ENCODE data around the gene TPK1.

DNA sequence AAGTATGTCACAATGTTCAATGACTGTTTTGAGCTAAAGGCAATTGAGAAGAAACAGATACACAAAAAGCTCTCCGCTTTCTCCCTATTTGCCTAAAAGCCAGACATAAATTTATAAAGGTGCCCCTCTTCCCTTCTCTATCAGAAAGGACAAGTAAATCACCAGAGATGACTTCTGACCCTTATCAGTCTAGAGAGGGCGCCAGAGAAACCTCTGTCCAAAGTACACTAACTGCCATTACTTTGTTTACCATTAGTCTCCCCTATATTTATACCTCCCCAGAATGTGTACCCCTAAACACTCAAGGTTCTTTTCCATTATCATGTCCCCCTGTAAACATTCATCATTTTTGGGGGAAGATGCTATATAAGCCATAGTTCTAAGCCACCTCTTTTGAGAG lies 49.3 kb downstream of the TPK1 start:
- TF ChIP-seq JUN (IDR thresholded peaks at IDR 0.05) (no peak), MYC (IDR thresholded peaks at IDR 0.05; ENCODE audit: borderline replicate concordance, low read length) (no peak), RAD21 (conservative IDR thresholded peaks at IDR 0.05 in 1 of 2, IDR thresholded peaks at IDR 0.05 in 1 of 2) (no peak), POLR2A (IDR thresholded peaks at IDR 0.05; ENCODE audit: low read length) (no peak), KDM1A (IDR thresholded peaks at IDR 0.05; ENCODE audit: low read depth) (no peak), ESRRA (IDR thresholded peaks at IDR 0.05; ENCODE audit: borderline replicate concordance, low read length) (no peak), EHF (CRISPR knock-in tag; IDR thresholded peaks at IDR 0.05) (no peak)
- TF ChIP-seq, protein P1, sequence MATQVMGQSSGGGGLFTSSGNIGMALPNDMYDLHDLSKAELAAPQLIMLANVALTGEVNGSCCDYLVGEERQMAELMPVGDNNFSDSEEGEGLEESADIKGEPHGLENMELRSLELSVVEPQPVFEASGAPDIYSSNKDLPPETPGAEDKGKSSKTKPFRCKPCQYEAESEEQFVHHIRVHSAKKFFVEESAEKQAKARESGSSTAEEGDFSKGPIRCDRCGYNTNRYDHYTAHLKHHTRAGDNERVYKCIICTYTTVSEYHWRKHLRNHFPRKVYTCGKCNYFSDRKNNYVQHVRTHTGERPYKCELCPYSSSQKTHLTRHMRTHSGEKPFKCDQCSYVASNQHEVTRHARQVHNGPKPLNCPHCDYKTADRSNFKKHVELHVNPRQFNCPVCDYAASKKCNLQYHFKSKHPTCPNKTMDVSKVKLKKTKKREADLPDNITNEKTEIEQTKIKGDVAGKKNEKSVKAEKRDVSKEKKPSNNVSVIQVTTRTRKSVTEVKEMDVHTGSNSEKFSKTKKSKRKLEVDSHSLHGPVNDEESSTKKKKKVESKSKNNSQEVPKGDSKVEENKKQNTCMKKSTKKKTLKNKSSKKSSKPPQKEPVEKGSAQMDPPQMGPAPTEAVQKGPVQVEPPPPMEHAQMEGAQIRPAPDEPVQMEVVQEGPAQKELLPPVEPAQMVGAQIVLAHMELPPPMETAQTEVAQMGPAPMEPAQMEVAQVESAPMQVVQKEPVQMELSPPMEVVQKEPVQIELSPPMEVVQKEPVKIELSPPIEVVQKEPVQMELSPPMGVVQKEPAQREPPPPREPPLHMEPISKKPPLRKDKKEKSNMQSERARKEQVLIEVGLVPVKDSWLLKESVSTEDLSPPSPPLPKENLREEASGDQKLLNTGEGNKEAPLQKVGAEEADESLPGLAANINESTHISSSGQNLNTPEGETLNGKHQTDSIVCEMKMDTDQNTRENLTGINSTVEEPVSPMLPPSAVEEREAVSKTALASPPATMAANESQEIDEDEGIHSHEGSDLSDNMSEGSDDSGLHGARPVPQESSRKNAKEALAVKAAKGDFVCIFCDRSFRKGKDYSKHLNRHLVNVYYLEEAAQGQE (IDR thresholded peaks at IDR 0.05) = no peak
- TF ChIP-seq, protein P2, sequence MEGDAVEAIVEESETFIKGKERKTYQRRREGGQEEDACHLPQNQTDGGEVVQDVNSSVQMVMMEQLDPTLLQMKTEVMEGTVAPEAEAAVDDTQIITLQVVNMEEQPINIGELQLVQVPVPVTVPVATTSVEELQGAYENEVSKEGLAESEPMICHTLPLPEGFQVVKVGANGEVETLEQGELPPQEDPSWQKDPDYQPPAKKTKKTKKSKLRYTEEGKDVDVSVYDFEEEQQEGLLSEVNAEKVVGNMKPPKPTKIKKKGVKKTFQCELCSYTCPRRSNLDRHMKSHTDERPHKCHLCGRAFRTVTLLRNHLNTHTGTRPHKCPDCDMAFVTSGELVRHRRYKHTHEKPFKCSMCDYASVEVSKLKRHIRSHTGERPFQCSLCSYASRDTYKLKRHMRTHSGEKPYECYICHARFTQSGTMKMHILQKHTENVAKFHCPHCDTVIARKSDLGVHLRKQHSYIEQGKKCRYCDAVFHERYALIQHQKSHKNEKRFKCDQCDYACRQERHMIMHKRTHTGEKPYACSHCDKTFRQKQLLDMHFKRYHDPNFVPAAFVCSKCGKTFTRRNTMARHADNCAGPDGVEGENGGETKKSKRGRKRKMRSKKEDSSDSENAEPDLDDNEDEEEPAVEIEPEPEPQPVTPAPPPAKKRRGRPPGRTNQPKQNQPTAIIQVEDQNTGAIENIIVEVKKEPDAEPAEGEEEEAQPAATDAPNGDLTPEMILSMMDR (IDR thresholded peaks at IDR 0.05) = no peak
- TF ChIP-seq, protein P3, sequence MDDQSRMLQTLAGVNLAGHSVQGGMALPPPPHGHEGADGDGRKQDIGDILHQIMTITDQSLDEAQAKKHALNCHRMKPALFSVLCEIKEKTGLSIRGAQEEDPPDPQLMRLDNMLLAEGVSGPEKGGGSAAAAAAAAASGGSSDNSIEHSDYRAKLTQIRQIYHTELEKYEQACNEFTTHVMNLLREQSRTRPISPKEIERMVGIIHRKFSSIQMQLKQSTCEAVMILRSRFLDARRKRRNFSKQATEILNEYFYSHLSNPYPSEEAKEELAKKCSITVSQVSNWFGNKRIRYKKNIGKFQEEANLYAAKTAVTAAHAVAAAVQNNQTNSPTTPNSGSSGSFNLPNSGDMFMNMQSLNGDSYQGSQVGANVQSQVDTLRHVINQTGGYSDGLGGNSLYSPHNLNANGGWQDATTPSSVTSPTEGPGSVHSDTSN (IDR thresholded peaks at IDR 0.05) = no peak
- TF ChIP-seq, protein P4, sequence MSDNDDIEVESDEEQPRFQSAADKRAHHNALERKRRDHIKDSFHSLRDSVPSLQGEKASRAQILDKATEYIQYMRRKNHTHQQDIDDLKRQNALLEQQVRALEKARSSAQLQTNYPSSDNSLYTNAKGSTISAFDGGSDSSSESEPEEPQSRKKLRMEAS (IDR thresholded peaks at IDR 0.05) = no peak
